Kidney epithelial cell (primary cell): ENCODE data around the gene AGAP3. TPM values are rescaled to one million over a fixed set of nuclear protein-coding genes. Genes with fewer than 3 reads are reported as not detected.

Source experiments
- DNase-seq: peaks from one replicate; pipeline ENCODE4 v3.0.0-alpha.2; 2010; ENCODE audit warnings: low read depth
- H3K27me3 ChIP-seq: 2 replicates; pipeline ENCODE4 v1.6.0; 2011; ENCODE audit warnings: low read length; ENCODE audit not compliant: control insufficient read depth, insufficient read depth
- H3K36me3 ChIP-seq: 2 replicates; pipeline ENCODE4 v1.5.1; 2011; ENCODE audit warnings: low read length; ENCODE audit not compliant: control insufficient read depth, insufficient read depth
- H3K4me3 ChIP-seq: 2 replicates; pipeline ENCODE4 v1.5.1; 2011; ENCODE audit warnings: low read depth, mild to moderate bottlenecking, control low read depth, low read length
- CTCF ChIP-seq: IDR thresholded peaks from 2 replicates; pipeline ENCODE4 v1.5.1; 2011; ENCODE audit warnings: mild to moderate bottlenecking, moderate library complexity, low read length, control low read depth, inconsistent platforms; ENCODE audit not compliant: insufficient read depth, poor library complexity, severe bottlenecking
- total RNA-seq: library from RNA; depleted of rRNA; stranded (reverse); fragments of >200 nt; gene quantifications from 2 replicates; pipeline ENCODE4 v1.2.3, GENCODE V29; 2015

The AGAP3 gene
- total RNA-seq, 1 donor from 2014 or later, result 77.4 TPM

GRCh38 chr7:151063212-151063561 lies 23.1 kb upstream of the AGAP3 start:
- no peak for DNase-seq
- Histone ChIP-seq H3K4me3 (peak overlapping the region; percentile 9), H3K36me3 (peaks cover 2% of the 10 kb centered on the region), H3K27me3 (no peaks in the 10 kb centered on the region)
- TF ChIP-seq CTCF, result no peak

- peaks cover 2% of the 10 kb centered on the region for H3K36me3 ChIP-seq
- TF ChIP-seq CTCF, result no peak
- H3K4me3 ChIP-seq, result no peak overlapping the region
- no peaks in the 10 kb centered on the region for H3K27me3 ChIP-seq
- no peak for DNase-seq
These were observed 21.8 kb upstream of the AGAP3 start for GRCh38 chr7:151064454-151064853.

GRCh38 chr7:151064993-151065392 lies 21.3 kb upstream of the AGAP3 start:
- H3K27me3 ChIP-seq, result no peaks in the 10 kb centered on the region
- no peak for TF ChIP-seq CTCF
- H3K36me3 ChIP-seq, result peaks cover 4% of the 10 kb centered on the region
- no peak for DNase-seq
- H3K4me3 ChIP-seq, result no peak overlapping the region

- TF ChIP-seq CTCF, result no peak
- DNase-seq, result no peak
- Histone ChIP-seq H3K4me3 (no peak overlapping the region), H3K27me3 (no peaks in the 10 kb centered on the region), H3K36me3 (peaks cover 4% of the 10 kb centered on the region)
These were observed 20.8 kb upstream of the AGAP3 start for GRCh38 chr7:151065516-151065915.

GRCh38 chr7:151066273-151066974 lies 19.9 kb upstream of the AGAP3 start:
- Histone ChIP-seq H3K4me3 (no peak overlapping the region), H3K27me3 (no peaks in the 10 kb centered on the region), H3K36me3 (peaks cover 4% of the 10 kb centered on the region)
- TF ChIP-seq CTCF, result no peak
- DNase-seq, result no peak

- Histone ChIP-seq H3K4me3 (no peak overlapping the region), H3K36me3 (peaks cover 4% of the 10 kb centered on the region), H3K27me3 (no peaks in the 10 kb centered on the region)
- TF ChIP-seq CTCF, result no peak
- no peak for DNase-seq
These were observed 18.1 kb upstream of the AGAP3 start for GRCh38 chr7:151068069-151068773.
